ENCODE measurements around the gene ROBO1.

The ROBO1 gene

DNA sequence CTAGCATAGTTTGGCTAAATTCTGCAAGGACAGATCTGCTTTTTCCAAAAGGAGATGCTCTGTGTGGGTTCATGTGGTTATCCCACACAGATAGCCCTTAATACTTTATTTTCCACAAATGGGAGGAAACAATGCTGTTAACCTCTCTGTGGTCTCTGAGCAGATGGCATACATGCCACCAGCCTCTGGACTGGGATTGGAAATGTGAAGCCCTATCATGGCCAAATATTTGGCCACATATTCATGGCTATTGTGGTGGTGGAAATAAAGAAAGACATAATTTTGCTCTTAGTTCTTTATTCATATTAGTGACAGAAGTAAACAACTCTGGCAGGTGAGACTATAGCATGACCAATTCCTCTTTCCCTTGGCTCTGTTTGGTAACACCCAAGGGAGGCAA is 726.2 kb downstream of the ROBO1 start:
- no peak for TF ChIP-seq CTCF (conservative IDR thresholded peaks at IDR 0.05; ENCODE audit: control insufficient read depth, insufficient read depth, low read depth, low read length)
- DNase-seq (ENCODE audit: low read depth) = no peak
- H3K4me3 ChIP-seq (ENCODE audit: control insufficient read depth, low read depth, low read length) = no peak overlapping the region

DNA sequence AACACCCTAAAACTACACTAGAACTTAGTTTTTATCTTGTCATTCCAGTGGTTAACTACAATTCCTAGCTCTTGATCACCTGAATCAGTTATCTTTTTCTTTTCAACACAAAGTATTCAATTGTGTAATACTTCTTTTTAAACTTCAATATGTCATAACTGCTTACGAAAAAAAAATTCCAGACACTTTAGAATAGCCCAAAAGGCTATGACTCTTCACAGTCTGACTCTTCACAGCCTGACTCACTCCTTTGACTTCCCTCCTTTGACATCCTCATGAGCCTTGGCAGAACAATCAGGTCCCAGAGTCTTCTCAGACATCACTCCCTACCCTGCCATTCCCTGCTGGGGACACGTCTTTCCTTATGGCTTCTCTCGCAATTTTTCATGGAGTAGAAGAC is 727.1 kb downstream of the ROBO1 start:
- H3K4me3 ChIP-seq (ENCODE audit: control insufficient read depth, low read depth, low read length) = no peak overlapping the region
- peak; percentile 94 for DNase-seq (ENCODE audit: low read depth)
- TF ChIP-seq CTCF (conservative IDR thresholded peaks at IDR 0.05; ENCODE audit: control insufficient read depth, insufficient read depth, low read depth, low read length) = no peak

DNA sequence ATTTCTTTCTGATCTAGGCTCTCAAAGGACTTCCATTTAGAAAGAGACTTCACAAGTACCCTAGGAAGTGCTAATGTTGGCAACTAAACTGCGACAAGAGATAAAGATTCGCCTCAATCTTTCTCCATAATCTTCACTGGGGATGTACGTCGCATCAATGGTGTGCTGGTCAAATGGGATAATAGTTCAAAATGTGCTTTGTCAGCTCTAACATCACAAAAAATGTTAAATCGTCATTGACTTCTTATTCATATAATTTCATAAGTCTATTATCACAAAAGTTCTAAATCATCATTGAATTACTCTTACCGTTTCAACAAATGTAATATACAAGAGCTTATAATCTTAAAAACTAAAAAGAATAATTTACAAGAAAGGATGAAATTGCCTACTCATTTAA is 727.7 kb downstream of the ROBO1 start:
- no peak overlapping the region for H3K4me3 ChIP-seq (ENCODE audit: control insufficient read depth, low read depth, low read length)
- TF ChIP-seq CTCF (conservative IDR thresholded peaks at IDR 0.05; ENCODE audit: control insufficient read depth, insufficient read depth, low read depth, low read length) = no peak
- DNase-seq (ENCODE audit: low read depth) = no peak

DNA sequence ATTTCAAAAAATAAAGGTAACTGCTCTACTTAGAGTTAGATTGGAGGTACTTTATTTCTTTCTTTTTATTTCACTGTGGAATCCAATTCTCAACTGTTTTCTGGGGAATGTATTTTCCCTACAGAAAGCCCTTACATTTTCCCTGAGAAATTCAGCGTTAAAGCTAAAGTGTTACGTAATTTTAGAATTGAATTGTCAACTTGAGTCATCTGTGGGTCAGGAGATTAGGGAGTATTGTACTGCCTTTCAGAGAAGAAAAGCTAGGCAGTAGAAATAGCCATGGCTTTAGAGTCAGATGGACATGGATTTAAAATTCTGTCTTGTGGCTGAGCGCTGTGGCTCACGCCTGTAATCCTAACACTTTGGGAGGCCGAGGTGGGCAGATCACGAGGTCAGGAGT is 728.6 kb downstream of the ROBO1 start:
- TF ChIP-seq CTCF (conservative IDR thresholded peaks at IDR 0.05; ENCODE audit: control insufficient read depth, insufficient read depth, low read depth, low read length) = no peak
- H3K4me3 ChIP-seq (ENCODE audit: control insufficient read depth, low read depth, low read length) = no peak overlapping the region
- peak; percentile 69 for DNase-seq (ENCODE audit: low read depth)

DNA sequence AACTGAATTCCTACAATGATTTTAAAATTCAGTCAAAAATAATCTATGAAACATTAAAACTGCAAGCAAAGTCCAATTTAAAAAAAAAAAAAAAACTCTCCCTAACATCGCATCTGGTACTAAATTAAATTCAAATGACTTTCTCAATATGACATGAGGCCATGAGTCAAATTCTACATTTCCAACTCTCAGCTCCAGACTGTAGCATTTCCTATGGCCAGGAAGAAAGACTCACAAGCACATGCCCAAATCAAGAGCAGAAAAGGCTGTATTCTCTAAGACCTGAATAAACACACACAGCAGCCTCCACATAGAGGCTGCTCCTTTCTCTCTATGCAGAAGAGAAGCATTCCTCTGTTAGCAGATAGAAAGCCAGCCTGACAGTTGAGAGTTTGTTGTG is 729.2 kb downstream of the ROBO1 start:
- peak; percentile 56 for DNase-seq (ENCODE audit: low read depth)
- no peak overlapping the region for H3K4me3 ChIP-seq (ENCODE audit: control insufficient read depth, low read depth, low read length)
- no peak for TF ChIP-seq CTCF (conservative IDR thresholded peaks at IDR 0.05; ENCODE audit: control insufficient read depth, insufficient read depth, low read depth, low read length)

DNA sequence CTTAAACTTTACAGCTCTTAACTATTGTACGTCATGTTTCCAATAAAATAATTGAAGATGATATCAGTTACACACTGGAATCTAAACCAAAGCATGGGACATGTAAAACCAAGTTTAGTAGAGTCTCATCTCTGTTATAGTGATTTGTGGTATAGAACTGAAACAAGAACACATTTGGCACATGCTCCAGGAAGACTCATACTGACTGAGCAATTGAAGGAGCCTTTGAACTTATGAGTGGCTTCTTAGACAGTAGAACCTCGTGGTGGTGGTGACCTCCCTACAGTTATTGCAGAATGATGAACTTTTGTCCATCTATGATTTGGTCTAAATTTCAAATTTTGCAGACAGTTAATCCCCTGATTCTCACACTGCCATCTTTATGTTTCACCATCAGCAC is 729.7 kb downstream of the ROBO1 start:
- peak; percentile 72 for DNase-seq (ENCODE audit: low read depth)
- H3K4me3 ChIP-seq (ENCODE audit: control insufficient read depth, low read depth, low read length) = no peak overlapping the region
- no peak for TF ChIP-seq CTCF (conservative IDR thresholded peaks at IDR 0.05; ENCODE audit: control insufficient read depth, insufficient read depth, low read depth, low read length)

DNA sequence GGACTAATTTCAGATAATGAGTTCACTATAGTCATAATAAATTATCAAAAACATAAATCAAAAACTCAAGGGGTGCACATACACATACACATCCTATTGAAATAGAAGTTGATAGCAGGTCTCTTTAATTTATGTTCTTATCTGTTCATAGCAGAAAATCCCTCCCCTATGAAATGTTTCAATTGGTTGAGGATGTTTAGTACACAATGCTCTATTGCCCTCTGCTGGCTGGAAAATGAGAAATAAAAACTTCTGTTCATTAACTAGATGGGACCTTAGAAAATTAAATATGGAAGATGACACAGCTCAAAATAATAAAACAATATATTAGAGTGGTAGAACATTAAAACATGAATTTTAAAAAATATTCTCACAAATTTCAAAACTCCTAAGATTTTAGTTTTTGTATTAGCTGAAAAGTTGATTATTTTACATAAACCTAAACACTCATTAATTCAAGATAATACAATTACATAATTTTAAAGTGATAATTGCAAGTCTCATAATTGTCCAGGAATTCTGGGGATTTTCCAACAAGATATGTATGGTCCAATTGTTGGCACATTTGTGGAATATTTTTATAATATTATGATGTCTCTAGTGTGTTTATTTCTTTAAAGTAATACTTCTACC is 735.0 kb downstream of the ROBO1 start:
- peak; percentile 69 for DNase-seq (ENCODE audit: low read depth)
- no peak overlapping the region for H3K4me3 ChIP-seq (ENCODE audit: control insufficient read depth, low read depth, low read length)
- peak; percentile 66 for TF ChIP-seq CTCF (conservative IDR thresholded peaks at IDR 0.05; ENCODE audit: control insufficient read depth, insufficient read depth, low read depth, low read length)
